Measurements from ENCODE around the gene GALNS. TPM values are rescaled to one million over a fixed set of nuclear protein-coding genes. Genes with fewer than 3 reads are reported as not detected.

The GALNS gene
- total and polyA plus RNA-seq, 12 donors = 12.6 to 63.1 (median 36.2) TPM

- DNase-seq = no peak
- Histone ChIP-seq H3K9me3 (replicated peaks in 1 of 3) (no peaks in the 10 kb centered on the region), H3K4me3 (no peak overlapping the region), H3K4me1 (replicated peaks in 1 of 2) (peaks cover 10 to 49% of the 10 kb centered on the region in 2 donors), H3K36me3 (replicated peaks in 1 of 2) (no peaks in the 10 kb centered on the region), H3K27ac (peak overlapping the region in 1 of 5 donors; percentile 68), H3K27me3 (no peaks in the 10 kb centered on the region)
- intact Hi-C loops (cut with DNase I) = no loop called here
- WGBS, 4 donors = 65 to 76% (median 69%) methylated on average over 16 to 28 of the region's 28 CpGs
- TF ChIP-seq CTCF (IDR thresholded peaks at IDR 0.05) (no peak), POLR2A (IDR thresholded peaks at IDR 0.05) (no peak)
Measured at GRCh38 chr16:88781140-88782077, 75.3 kb downstream of the GALNS start.

- H3K27ac ChIP-seq = peak overlapping the region in 1 of 5 donors; percentile 68
- H3K9me3 ChIP-seq (replicated peaks in 1 of 3) = no peaks in the 10 kb centered on the region
- no peak for TF ChIP-seq CTCF (IDR thresholded peaks at IDR 0.05)
- no peak for TF ChIP-seq POLR2A (IDR thresholded peaks at IDR 0.05)
- H3K27me3 ChIP-seq = no peaks in the 10 kb centered on the region
- no peak overlapping the region for H3K4me3 ChIP-seq
- intact Hi-C loops (cut with DNase I) = no loop called here
- DNase-seq = no peak
- WGBS, 4 donors = 71 to 80% (median 78%) methylated on average over 9 to 13 of the region's 13 CpGs
- peaks cover 10 to 49% of the 10 kb centered on the region in 2 donors for H3K4me1 ChIP-seq (replicated peaks in 1 of 2)
- H3K36me3 ChIP-seq (replicated peaks in 1 of 2) = no peaks in the 10 kb centered on the region
Measured at GRCh38 chr16:88780142-88781062, 76.3 kb downstream of the GALNS start.

GRCh38 chr16:88779406-88780141 lies 77.2 kb downstream of the GALNS start:
- peaks cover 10 to 49% of the 10 kb centered on the region in 2 donors for H3K4me1 ChIP-seq (replicated peaks in 1 of 2)
- H3K4me3 ChIP-seq = no peak overlapping the region
- H3K36me3 ChIP-seq (replicated peaks in 1 of 2) = no peaks in the 10 kb centered on the region
- H3K27ac ChIP-seq = peak overlapping the region in 1 of 5 donors; percentile 68
- DNase-seq = no peak
- no peaks in the 10 kb centered on the region for H3K27me3 ChIP-seq
- intact Hi-C loops (cut with DNase I) = no loop called here
- 69 to 76% (median 74%) methylated on average over 11 to 34 of the region's 34 CpGs for WGBS, 4 donors
- TF ChIP-seq CTCF (IDR thresholded peaks at IDR 0.05) (no peak), POLR2A (IDR thresholded peaks at IDR 0.05) (no peak)
- H3K9me3 ChIP-seq (replicated peaks in 1 of 3) = no peaks in the 10 kb centered on the region

Data from adrenal gland (tissue), 12 donors.